HCT116 (cell line): ENCODE results near the gene PSTPIP1.

Source experiments
- CBX3 ChIP-seq: IDR thresholded peaks from 2 replicates; pipeline ENCODE4 v1.6.1; 2012; ENCODE audit warnings: low read depth
- CTCF ChIP-seq, 3 experiments: fragments of 200-600 bp in 1 of 3; sonication (generic) in 1 of 3; IDR thresholded peaks in 2 of 3; conservative IDR thresholded peaks in 1 of 3; 2 replicates each; pipeline ENCODE4 v1.5.1; 2012 to 2017; ENCODE audit warnings: low read depth in 2 of 3, low read length in 2 of 3, antibody characterized with exemption in 1 of 3, borderline replicate concordance in 1 of 3, control low read depth in 1 of 3, mild to moderate bottlenecking in 1 of 3, mixed read lengths in 1 of 3, mixed run types in 1 of 3, moderate library complexity in 1 of 3; ENCODE audit not compliant: insufficient read depth in 1 of 3
- ELF1 ChIP-seq: IDR thresholded peaks from 2 replicates; pipeline ENCODE4 v1.6.1; 2012; ENCODE audit warnings: low read depth, borderline replicate concordance
- POLR2A ChIP-seq: IDR thresholded peaks from 2 replicates; pipeline ENCODE4 v1.7.0; 2011; ENCODE audit warnings: borderline replicate concordance; ENCODE audit not compliant: insufficient read depth, insufficient read length; ENCODE audit errors: extremely low read depth
- POLR2AphosphoS5 ChIP-seq: IDR thresholded peaks from 2 replicates; pipeline ENCODE4 v1.6.1; 2011; ENCODE audit warnings: mild to moderate bottlenecking, low read depth, low read length, moderate library complexity
- SIN3A ChIP-seq: IDR thresholded peaks from 2 replicates; pipeline ENCODE4 v1.6.1; 2012; ENCODE audit warnings: low read depth
- ZNF274 ChIP-seq: fragments of 200-500 bp; sonication (Bioruptor generic); IDR thresholded peaks from 2 replicates; pipeline ENCODE4 v1.6.1; 2014; ENCODE audit warnings: mild to moderate bottlenecking, low read depth, low read length, inconsistent platforms

GRCh38 chr15:76973906-76974305, 21.0 kb upstream of the PSTPIP1 start:
- TF ChIP-seq ZNF274, result no peak
- no peak for TF ChIP-seq POLR2AphosphoS5
- no peak for TF ChIP-seq CTCF (IDR thresholded peaks at IDR 0.05 in 2 of 3, conservative IDR thresholded peaks at IDR 0.05 in 1 of 3; ENCODE audit: borderline replicate concordance in 1 of 3, insufficient read depth in 1 of 3, low read depth in 2 of 3, low read length in 2 of 3)
- TF ChIP-seq CBX3, result no peak
- no peak for TF ChIP-seq ELF1
- TF ChIP-seq POLR2A, result no peak
- TF ChIP-seq SIN3A, result no peak
